DMS79 treated with DMSO at 0.1 percent for 48 hours (cell line): ENCODE data around the gene CYP4F22.

Source experiments
- DNase-seq: peaks from one replicate; lab custom pipeline; 2025; lab: John Stamatoyannopoulos, UW

The CYP4F22 gene

DNA sequence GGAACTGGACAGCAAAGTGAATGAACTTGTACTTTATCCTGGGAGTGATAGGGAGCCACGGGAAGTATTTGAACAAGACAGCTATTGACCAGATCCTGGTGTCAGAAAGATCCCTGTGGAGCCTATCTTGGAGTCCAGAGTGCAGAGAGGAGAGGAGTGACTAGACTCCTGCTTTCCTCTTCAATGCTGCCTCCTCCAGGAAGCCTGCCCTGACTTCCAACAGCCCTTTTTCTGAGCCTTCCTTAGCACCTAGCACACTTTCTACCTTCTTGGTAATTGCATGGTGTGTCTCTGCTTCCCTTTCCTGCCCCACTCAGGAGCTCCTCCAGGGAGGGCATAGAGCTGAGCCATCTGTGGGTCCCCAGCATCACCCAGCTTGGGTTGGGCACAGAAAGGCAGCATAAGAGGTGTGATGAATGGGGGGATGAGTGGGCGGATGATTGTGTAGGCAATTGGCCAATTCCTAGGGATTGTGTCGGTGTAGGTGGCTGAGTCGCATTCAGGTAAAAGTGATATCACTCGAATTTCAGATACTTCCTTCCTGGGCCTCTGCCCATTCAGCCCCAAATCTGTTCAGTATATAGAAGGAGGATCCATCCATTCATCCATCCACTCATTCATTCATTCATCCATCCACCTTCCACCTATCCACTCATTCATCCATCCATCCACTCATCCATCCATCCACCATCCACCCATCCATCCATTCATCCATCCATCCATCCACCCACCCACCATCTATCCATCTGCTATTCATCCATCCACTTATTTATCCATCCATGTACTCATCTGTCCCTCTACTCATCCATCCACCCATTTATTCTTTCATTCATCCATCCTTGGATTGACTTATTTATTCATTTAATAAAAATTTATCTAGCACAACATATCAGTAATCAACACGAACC, 26.9 kb downstream of the CYP4F22 start:
- DNase-seq = no peak

DNA sequence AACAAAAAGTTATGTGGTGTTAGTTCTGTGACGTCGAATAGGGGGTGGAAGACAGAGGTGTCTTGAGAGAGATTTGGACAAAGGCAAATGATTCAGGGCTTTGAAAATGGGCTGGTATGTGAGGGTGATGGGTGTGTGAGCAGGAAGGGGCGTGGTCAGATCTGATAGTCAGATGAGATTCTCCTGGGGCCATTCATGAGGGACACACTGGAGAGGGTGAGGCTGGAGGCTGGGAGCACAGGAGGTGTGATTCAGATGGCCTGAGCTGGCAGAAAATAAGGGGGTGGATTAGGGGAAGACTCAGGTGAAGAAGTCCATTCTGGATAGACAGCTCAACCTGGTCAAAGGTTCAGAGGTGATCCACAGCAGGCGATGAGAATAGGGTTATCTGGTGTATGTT, 28.0 kb downstream of the CYP4F22 start:
- no peak for DNase-seq

DNA sequence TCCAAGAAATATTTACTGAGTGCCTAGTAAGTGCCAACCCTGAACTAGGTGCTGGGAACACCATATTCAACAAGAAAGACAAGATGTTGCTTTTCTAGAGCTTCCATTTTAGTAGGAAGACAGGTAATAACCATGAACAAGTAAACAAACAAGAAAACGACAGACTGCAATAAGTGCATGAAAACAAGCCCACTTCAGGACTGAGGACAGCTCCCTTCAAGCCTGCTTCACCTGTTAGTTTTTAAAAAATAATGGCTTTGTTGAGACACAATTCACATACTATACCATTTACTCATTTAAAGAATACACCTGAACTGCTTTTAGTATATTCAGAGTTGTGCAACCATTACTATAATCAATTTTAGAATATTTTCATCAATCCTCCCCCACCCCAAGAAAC, 30.4 kb downstream of the CYP4F22 start:
- no peak for DNase-seq

DNA sequence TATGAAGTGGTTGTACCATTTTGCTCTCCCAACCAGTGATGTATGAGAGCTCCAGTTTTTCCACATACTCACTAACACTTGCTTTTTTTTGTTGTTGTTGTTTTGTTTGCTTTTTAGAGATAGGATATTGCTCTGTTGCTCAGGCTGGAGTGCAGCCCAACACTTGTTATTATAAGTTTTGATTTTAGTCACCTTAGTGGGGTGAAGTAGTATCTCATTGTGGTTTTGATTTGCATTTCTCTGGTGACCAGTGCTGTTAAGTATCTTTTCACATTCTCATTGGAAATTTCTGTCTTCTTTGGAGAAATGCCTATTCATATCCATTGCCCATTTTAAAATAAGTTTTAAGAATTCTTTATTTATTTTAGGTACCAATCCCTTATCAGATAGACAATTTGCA, 31.3 kb downstream of the CYP4F22 start:
- DNase-seq = no peak

DNA sequence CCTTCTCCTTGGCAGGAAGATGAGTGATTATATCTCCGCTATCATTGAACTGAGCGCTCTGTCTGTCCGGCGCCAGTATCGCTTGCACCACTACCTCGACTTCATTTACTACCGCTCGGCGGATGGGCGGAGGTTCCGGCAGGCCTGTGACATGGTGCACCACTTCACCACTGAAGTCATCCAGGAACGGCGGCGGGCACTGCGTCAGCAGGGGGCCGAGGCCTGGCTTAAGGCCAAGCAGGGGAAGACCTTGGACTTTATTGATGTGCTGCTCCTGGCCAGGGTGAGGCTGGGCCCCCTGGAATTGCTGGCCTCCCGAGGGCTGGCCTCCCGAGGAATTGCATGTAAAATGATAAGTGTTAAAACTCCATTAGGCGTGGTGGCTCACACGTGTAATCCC, 32.1 kb downstream of the CYP4F22 start:
- no peak for DNase-seq

DNA sequence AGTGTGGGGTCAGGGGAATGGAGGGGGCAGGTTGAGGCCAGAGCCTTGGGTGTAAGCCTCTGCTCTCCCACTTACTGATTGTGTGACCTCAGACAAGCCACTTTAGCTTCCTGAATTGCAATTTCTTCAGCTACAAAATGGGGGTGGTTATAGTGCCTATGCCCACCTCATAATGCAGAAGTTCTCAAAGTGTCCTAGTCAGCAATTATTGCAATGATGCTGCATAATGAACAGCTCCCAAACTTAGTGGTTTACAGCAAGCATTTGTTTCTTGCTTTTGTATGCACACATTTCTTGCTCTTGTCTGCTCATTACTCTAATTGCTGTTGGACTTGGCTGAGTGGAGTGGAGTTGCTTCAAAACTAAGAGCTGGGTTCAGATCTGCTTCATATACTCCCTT, 36.0 kb downstream of the CYP4F22 start:
- no peak for DNase-seq

DNA sequence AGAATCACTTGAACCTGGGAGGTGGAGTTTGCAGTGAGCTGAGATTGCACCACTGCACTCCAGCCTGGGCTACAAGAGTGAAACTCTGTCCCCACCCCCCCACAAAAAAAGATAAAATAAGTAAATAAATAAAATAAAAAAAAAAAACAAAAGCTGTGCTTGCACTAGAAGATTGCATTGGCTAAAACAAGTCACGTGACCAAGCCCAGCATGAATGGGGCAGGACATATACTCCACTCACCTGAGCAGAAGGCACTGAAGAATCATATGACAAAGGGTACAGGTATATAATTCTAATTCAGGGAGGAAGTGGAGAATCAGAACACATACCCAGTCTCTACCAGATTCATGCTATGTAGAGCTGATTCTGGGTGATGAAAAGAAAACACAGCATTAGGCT, 36.6 kb downstream of the CYP4F22 start:
- no peak for DNase-seq

DNA sequence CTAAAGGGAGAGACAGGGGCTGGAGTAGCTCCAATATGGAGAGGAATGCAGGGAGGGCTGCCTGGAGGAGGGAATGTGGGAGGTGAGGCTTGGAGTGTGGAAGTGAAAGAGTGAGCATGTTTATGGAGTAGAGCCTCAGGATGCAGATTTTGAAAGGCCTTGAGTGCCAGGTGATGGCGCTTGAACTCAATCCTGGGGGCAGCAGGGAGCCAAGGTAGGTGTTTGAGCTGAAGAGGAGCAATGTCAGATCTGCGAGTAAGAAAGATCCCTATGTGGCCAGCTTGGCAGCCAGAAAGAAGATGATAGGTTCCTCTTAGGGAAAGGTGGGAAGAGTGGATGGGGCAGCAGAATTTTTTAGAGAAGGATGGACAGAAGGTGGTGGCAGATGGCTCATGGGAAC, 40.3 kb downstream of the CYP4F22 start:
- DNase-seq = no peak

DNA sequence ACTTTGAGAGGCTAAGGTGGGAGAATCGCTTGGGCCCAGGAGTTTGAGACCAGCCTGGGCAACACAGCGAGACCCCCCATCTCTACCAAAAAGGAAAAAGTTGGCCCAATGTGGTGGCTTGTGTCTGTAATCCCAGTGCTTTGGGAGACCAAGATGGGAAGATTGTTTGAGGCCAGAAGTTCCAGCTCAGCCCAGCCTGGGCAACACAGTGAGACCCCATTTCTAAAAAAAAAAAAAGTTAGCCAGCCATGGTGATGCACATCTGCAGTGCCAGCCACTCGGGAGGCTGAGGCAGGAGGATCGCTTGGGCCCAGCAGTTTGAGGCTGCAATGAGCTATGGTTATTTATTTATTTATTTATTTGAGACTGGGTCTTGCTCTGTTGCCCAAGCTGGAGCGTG, 41.3 kb downstream of the CYP4F22 start:
- DNase-seq = no peak

DNA sequence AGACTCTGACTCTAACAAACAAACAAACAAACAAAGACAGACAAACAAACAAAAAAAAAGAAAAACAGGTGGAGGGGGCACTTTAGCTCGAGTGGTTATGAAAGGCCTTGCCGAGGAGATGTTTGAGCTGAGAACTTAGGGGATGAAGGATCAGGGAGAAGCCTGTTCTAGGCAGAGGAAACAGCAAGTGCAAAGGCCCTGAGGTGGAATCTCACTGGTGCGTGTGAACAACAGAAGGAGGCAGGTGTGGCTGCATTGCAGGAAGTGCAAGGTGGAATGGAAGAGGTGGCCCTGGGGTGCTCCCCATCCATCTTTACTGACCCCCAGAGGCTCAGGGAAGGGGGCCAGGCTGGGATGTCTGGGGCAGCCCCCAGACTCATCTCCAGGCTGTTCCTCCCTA, 41.9 kb downstream of the CYP4F22 start:
- DNase-seq = no peak

DNA sequence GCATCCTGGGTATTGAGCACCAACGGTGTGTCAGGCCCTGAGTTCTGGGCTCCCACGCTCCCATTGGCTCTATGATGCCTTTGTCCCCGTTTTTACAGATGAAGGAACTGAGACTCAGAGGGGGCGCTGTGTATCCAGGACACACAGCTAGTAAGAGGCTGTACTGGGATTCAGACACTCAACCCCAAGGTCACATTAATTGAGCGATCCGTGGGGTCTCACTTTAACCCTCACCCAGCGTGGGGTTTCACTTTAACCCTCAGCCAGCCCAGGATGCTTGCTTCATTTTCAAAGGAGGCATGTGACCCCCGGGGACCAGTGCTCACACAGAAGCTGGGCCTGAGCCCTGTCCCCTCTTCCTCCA, 42.6 kb downstream of the CYP4F22 start:
- no peak for DNase-seq

DNA sequence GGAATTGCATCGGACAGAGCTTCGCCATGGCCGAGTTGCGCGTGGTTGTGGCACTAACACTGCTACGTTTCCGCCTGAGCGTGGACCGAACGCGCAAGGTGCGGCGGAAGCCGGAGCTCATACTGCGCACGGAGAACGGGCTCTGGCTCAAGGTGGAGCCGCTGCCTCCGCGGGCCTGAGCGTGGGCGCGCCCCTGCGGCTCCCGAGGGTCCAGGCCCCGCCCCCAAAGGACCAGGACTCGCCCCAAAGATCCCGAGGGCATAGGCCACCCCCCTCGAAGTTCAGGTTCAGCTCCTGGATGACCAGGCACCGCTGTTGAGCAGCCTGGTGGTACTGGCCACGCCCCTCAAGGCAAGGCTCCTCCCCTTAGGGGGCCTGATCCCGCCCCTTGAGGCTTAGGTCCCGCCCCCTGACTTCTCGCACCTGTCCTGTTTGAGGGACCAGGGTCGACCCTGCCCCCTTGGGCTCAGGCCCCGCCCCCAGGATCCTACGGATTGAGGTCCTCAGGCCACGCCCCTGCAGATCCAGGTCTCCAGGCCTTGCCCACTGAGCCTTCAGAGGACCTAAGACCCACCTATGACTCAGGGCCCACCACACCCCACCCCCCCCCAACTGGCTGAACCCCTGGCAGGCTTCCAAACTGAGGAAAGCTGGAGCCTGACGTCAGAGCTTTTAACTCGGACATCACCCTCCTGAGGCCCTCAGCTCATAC, 43.1 kb downstream of the CYP4F22 start:
- no peak for DNase-seq

DNA sequence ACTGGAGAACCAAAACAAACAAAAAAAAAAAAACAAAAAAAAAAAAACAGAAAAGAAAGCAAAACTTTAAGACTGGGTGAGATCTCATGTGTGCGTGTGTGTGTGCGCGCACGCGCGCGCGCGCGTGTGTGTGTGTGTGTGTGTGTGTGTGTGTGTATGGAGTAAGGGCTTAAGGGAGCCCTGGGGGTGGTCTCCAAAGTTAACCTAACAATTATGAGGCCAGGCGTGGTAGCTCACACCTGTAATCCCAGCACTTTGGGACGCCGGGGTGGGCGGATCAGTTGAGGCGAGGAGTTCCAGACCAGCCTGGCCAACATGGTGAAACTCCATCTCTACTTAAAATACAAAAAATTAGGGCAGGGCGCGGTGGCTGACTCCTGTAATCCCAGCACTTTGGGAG, 46.7 kb downstream of the CYP4F22 start:
- DNase-seq = no peak

DNA sequence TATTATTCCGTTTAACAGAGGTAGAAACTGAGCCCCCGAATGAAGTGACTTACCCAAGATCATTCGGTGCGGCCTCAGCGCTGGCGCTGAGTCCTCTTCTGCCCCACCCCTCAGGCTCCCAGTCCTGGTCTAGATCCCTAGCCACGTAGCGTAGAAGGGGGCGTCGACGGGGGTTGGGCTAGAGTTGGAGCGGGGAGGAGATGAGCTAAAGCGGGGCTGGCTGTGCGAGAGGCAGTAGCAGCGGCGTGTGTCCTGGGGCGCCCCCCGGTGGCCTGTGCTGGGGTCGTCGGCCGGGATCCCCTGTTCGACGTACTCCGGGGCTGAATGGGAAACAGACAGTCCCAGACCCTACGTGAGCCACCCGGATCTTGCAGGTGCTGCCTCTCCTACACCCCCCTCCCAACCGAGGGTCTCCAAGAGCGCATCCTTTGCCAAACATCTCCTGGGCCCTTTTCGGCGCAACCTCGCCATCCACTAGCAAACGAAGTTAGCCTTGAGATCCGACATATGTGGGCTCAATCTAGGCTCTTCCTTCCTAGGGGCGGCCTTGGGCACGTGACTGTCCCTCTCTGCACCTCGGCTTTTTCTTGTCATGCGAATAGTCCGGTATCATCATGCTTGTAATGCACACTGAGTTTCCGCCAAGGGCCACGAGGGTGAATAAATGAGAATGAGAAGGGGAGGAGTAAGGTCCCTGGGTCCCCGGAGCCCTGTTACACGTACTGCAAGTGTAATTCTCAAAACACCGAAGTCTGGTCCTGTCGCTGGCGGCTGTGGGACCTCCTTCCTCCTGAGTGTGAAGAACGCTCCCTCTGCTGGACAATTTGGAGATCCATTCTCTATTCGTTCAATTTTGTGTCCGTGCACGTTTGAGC, 47.7 kb downstream of the CYP4F22 start:
- DNase-seq = peak; percentile 87

DNA sequence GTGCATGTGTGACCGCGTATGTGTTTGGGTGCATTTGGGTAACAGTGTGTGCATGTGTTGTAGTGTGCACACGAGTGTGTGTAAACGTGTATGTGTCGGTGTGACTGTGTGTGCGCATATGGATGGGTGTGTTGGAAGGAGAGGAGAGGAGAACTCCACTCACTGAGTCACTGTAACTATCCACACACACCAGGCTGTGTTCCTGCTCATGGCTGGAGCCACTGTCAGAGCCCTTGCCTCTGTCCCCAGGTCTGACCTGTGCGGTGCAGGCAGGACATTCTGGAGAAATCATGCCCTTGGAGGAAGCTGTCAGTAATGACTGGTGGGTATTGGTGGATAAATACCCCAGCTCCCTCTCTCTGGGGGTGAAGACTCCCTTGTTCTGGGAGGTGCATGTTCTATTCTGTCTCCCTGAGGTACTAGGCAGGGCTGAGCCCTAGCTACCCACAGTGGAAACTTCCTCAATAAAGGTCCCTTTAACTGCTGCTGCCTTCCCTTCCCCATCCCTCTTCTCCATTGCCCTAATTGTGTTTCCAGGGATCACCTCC, 48.4 kb downstream of the CYP4F22 start:
- no peak for DNase-seq

DNA sequence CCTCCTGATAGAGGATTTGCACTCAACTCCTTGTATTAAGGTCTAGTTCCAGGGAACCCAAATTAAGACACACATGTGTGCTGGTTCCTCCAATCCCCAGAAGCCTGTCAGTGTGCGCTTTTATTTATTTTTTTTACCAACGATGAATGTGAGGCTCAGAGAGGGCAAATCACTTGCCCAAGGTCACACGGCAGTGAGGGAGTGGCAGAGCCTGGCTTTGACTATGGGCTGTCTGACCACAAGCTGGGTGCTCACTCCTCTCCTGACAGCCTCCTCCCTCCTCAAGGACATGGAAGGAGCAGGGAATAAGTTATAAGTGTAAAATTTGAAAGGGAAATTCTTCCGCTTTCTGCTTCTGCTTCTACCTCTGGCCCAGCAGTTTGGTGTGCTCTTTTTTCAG, 48.9 kb downstream of the CYP4F22 start:
- no peak for DNase-seq

DNA sequence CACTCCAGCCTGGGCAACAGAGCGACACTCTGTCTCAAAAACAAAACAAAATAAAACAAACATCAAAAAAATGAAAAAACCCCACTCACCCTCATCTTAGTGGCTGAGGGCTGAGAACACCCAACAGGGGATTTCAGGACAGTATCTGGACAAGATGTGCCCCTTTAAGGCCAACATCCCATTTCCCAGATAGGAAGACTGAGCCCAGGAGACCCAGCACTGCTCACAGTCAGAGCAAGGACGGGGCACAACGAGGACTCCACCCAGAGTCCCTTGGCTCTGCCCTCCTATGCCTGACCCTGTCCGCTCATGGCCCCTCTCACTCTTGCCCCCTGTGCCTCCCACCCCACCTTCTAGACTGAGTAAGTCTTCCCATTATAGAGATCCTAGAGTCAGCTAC, 53.8 kb downstream of the CYP4F22 start:
- no peak for DNase-seq

DNA sequence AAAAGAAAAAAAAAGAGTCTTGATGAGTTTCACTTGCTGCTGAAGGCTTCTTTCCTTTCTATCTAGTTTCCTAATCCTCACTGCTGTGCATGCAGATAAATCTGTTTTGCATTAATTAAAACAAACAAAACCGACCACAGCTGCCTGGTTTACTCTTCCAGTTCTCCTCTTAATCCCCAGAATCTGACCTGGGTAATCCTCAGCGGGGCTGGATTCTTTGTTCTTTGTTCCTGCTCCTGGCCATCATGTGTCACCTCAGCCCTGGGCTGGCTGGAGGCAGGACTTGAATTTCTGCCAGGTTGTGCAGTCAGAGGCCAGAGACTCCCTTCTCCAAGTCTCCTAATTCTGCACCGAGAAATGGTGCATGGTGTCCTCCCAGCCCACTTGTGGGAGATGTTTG, 54.5 kb downstream of the CYP4F22 start:
- DNase-seq = peak; percentile 54

DNA sequence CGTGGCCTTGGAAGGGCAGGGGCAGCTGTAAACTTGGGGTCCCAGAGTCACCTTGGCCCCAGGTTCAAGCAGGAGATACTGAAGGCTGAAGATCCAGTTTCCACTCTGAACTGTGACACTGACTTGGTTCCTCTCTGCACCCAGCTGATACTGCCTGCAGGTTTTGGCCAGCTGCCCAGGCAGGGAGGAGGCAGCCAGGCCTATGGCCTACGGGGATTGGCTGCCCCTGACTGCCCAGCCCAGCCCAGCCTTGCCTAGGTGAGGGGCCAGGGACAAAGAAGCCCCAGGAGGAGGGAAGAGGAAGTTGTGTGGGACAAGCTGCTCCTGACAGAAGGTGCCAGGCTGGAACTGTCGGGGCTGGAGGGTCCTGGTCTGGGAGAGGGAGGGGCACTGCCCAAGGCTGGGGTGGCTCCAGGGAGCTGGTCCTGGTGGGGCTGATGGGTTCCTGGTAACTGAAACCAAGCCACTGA, 55.0 kb downstream of the CYP4F22 start:
- DNase-seq = peak; percentile 83

DNA sequence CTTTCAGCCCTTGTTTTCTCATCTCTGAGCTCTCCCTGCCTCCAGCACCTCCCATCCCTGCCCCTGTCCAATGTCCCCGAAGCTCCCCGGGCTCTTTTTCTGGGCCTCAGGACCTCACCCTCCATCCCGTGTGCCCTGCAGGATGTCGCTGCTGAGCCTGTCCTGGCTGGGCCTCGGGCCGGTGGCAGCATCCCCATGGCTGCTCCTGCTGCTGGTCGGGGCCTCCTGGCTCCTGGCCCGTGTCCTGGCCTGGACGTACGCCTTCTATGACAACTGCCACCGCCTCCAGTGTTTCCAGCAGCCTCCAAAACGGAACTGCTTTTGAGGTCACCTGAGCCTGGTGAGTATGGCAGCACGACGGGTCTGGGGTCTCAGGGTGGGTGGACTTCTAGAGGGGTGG, 55.6 kb downstream of the CYP4F22 start:
- no peak for DNase-seq

DNA sequence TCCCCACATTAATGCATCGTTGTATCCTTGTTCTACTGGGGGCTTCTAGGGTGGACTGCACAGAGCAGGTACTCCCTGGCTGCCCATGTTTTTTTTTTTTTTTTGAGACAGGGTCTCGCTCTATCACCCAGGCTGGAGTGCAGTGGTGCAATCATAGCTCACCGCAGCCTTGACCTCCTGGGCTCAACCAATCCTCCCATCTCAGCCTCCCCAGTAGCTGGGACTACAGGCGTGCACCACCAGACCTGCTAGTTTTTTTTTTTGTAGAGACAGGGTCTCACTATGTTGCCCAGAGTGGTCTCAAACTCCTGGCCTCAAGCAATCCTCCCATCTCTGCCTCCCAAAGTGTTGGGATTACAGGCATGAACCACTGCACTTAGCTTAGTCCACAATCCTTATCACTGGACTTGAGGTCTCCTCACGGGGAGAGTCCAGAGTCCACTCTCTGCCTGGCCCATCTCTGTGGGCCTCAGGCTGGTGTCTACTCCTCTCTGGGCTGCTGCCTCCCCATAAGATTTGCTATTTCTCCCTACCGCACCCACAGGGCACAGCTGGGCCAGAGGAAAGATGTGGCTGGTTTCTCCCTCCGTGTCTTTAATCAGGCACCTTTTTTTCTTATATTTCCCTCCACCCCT, 56.3 kb downstream of the CYP4F22 start:
- no peak for DNase-seq

DNA sequence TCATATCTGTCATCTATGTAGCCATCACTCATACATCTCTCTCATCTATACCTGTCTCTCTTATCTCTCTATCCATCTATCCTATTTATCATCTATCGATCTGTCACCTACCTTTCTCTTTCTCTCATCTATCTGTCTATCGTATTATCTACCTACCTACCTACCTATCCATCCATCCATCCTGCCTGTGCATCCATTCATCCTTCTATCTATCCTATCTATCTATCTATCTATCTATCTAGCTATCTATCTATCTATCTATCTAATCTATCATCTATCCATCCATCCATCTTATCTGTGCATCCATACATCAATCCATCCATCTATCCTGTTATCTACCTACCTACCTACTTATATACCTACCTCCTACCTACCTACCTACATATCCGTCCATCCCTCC, 62.1 kb downstream of the CYP4F22 start:
- no peak for DNase-seq
